ENCODE results near the gene HORMAD2. TPM values are rescaled to one million over a fixed set of nuclear protein-coding genes. Genes with fewer than 3 reads are reported as not detected.
"Not testable (repeated sequence)": the region's sequence is repeated elsewhere in the genome, so short reads cannot be mapped to it uniquely, and the experiment has no call there.

Gene HORMAD2
- total RNA-seq, 2 donors from 2014 or later, result not detected

DNA sequence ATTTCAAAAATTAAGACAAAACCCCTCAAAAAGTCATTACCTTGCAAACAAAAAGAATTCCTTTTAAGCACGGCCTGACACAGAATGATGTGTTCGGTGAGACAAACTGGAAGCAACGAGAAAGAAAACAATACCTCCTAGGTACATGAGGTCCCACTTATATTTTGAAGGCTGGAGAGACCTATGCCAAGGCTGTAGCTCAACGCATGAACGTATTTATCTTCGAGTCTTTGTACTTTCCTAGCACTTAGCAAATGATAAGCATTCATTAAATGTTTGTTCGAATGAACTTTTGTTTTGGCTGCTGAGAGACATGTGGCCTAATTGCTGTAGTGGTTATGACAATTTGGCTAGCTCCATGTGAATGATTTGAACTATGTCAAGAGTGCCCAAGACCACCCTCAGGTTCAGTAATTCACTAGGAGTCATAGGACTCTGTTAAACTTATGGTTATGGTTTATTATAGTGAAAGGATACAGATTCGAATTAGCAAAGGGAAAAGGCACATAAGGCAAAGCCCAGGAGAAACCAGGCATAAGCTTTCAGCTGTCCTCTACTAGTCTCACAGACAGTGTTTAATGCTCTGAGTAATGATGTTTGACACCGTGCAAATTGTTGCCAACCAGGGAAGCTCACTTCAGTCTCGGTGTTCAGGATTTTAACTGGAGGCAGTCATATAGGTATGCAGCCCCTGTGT is 26.0 kb upstream of the HORMAD2 start:
- DNase-seq (no peak), ATAC-seq (no peak)
- intact Hi-C loops (cut with DNase I), result no loop called here

DNA sequence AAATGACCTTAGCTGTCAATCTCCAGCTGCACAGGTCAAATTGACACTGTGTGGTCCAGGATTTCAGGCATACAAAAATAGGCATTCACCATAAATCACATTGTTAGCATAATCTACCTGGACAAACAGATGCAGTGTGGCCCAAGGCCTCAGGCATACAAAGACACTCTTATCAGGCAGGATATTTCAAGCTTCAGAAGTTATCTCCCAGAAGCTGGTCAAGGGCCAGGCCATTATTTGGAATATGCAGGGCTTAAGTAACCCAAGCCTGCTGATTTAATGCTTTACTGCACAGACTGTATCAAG is 25.5 kb upstream of the HORMAD2 start:
- DNase-seq, result no peak
- ATAC-seq, result no peak

DNA sequence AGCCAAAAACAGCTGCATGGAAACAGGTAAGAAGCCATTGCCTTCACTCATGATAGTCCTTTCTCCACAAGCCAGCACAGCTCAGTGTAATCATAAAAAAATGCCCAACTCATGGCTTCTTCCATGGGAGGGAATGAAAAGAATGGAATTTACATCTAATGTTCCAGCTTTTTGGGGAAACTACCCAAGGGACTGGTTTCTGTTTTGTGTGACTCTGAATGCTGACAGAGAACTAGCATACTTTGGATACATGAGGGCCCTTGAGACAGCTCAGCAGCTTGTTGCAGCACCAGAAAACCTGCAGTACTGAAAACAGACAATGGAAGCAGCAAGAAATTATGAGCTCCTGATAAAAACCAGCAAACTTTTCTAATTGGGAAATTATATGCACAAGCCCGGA is 24.2 kb upstream of the HORMAD2 start:
- intact Hi-C loops (cut with DNase I), result no loop called here
- DNase-seq (no peak), ATAC-seq (no peak)

More for the DNA sequence above, 25.5 kb upstream of the HORMAD2 start:
- intact Hi-C loops (cut with DNase I), result no loop called here

DNA sequence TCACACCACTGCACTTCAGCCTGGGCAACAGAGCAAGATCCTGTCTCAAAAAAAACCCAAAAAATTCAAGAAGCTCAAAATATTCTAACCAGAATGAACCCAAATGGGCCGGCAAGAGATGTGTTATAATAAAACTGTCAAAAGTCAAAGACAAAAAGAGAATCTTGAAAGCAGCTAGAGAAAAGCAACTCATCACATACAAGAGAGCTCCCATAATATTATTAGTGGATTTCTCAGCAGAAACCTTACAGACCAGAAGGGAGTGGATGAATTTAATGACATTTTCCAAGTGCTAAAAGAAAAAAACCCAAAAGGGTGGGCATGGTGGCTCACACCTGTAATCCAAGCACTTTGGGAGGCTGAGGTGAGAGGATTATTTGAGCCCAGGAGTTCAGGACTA is 22.9 kb upstream of the HORMAD2 start:
- intact Hi-C loops (cut with DNase I), result no loop called here
- DNase-seq, result no peak
- no peak for ATAC-seq

DNA sequence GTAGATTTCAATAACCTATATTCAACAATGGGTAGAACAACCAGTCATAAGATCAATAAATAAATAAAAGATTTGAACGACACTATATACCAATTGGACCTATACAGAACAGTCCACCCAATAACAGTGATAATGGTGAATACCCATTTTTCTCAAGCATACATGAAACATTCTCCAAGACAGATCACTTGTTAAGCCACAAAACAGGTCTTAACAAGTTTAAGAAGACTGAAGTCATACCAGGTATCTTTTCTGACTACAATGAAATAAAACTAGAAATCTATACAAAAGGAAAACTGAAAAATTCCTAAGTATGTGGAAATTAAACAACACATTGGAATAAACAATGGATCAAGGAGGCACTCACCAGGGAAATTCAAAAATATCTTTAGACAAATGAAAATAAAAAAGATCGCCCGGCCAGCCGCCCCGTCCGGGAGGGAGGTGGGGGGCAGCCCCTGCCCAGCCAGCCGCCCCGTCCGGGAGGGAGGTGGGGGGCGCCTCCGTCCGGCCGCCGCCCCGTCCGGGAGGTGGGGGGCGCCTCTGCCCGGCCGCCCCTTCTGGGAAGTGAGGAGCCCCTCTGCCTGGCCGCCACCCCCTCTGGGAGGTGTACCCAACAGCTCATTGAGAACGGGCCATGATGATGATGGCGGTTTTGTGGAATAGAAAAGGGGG is 20.8 kb upstream of the HORMAD2 start:
- ATAC-seq; DNase-seq; intact Hi-C loops (cut with DNase I): not testable (repeated sequence)

GRCh38 chr22:30061094-30061493 is 19.2 kb upstream of the HORMAD2 start:
- ATAC-seq; intact Hi-C loops (cut with DNase I): not testable (repeated sequence)

GRCh38 chr22:30062259-30062658 is 18.0 kb upstream of the HORMAD2 start:
- DNase-seq, result no peak
- intact Hi-C loops (cut with DNase I), result no loop called here
- no peak for ATAC-seq

More at GRCh38 chr22:30061094-30061493, 19.2 kb upstream of the HORMAD2 start:
- DNase-seq, result not testable (repeated sequence)

- intact Hi-C loops (cut with DNase I), result no loop called here
- no peak for DNase-seq
- ATAC-seq, result no peak
These were observed 17.3 kb upstream of the HORMAD2 start for GRCh38 chr22:30062950-30063349.

DNA sequence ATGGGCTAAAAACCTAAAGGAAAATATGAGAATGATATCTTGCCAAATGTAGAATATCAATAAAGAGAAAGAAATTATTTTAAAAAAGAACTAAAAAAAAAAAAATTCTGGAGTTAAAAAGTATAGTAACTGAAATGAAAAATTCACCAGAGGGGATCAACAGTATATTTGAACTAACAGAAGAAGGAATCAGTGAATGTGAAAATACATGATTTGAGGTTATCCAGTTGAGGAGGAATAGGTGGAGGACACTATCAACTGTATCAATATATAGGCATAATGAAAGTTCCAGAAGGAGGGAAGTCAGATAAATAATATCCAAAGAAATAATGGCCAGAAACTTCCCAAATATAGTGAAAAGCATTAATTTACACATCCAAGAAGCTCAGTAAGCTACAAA is 16.1 kb upstream of the HORMAD2 start:
- ATAC-seq (no peak), DNase-seq (no peak)
- intact Hi-C loops (cut with DNase I), result no loop called here

DNA sequence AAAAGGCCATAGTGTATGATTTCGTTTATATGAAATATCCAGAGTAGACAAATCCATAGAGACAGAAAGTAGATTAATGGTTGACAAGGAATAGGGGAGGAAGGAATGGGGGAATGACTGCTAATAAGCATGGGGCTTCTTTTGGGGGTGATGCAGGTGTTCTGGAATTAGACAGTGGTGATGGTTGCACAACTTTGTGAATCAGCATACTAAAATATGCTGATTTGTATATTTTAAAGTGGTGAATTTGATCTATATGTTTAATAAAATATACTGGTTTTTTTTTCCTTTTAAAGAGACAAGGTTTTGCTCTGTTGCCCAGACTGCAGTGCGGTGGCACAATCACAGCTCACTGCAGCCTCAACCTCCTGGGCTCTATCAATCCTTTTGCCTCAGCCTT is 6.5 kb upstream of the HORMAD2 start:
- ATAC-seq (no peak), DNase-seq (no peak)
- intact Hi-C loops (cut with DNase I), result no loop called here

DNA sequence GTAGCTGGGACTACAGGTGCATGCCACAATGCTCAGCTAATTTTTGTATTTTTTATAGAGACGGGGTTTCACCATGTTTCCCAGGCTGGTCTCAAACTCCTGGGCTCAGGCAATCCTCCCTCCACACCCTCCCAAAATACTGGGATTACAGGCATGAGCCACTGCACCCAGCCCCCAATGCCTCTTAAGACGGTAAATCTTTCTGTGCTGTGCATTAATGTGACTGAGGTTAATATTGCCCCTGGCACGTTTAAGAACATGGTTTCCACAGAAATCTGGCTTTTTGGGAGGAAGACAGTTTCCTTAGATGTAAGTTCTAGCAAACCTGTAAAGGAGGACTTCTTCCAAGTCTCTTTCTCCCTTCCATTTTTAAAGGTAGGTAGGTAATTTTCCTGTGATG is 6.1 kb upstream of the HORMAD2 start:
- ATAC-seq, result no peak
- DNase-seq, result no peak
- intact Hi-C loops (cut with DNase I), result no loop called here

DNA sequence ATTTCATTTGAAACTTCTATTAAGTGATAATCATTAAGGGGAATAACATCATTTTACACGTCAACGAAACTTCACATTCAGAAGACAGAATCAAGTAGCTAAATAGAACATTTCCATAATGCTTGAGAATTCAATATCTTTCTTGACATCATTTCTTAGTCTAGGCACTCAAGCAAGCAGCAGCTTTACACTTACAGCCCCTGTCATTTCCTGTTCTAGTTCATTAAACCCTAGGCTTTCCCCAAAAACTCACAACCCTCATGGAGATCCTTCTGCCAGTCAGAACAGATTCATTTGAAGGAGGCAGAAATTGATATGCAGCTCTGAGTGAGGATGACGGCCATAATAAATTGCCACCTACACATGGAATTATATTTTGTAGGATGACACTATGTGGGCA is 5.3 kb upstream of the HORMAD2 start:
- ATAC-seq, result no peak

DNA sequence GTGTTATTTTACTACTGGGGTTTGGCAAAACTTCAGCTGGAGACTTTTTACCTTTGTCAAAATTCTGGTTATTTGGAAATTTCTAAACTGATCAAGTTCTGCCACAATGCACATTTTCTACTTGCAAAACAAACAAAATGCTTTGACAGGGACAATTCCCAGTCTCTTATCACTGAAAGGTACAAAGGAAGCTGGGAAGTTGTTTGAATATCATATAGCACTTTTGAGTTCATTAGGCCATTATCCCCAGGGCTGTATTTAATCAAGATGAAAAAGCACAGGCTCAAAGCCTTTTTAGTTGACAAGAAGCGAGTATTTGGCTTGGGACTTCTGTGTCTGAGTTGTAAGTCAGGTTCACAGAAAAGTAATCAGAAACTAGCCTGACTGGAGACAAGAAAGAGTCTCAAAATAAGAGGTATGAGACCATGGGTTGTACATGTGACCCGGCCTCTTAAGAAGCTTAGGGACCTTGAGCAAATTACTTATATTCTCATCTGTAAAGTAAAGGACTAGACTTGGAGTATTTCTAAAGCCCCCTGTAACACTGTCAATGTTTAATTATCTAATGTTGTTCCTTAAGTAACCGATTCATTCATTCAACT is 2.9 kb upstream of the HORMAD2 start:
- no peak for ATAC-seq
- DNase-seq, result no peak
- intact Hi-C loops (cut with DNase I), result no loop called here

More for the DNA sequence above, 5.3 kb upstream of the HORMAD2 start:
- intact Hi-C loops (cut with DNase I), result no loop called here
- DNase-seq, result no peak

- DNase-seq (no peak), ATAC-seq (no peak)
- intact Hi-C loops (cut with DNase I), result no loop called here
These were observed 1.6 kb upstream of the HORMAD2 start for GRCh38 chr22:30078320-30079311.

- intact Hi-C loops (cut with DNase I), result no loop called here
- no peak for DNase-seq
These were observed 541 bp downstream of the HORMAD2 start for GRCh38 chr22:30080805-30081204.

DNA sequence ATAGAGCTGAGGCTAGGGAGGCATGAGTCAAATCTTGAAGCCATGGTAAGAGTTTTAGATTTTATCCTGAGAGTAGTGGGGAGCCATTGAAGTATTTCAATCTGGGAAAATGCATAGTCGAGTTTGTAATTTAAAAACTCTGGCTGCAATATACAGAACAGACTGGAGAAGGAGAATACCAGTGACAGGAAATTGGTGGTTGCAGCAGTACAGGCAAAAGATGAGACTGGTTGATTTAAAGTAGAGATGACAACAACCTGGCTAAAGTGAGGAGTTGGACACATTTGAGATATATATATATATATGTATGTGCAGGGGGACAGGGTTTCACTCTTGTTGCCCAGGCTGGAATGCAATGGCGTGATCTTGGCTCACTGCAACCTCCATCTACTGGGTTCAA is 6.2 kb downstream of the HORMAD2 start:
- intact Hi-C loops (cut with DNase I), result loop anchor here in 1 of 2 donors (5.0 kb wide), 2 partner anchors 399 to 449 kb away; no protein-coding TSS in a partner anchor
- DNase-seq (no peak), ATAC-seq (no peak)

More at GRCh38 chr22:30080805-30081204, 541 bp downstream of the HORMAD2 start:
- no peak for ATAC-seq

- ATAC-seq, DNase-seq: not testable (repeated sequence)
- intact Hi-C loops (cut with DNase I), result loop anchor here in 1 of 2 donors (5.0 kb wide), 2 partner anchors 400 to 450 kb away; no protein-coding TSS in a partner anchor
These were observed 6.8 kb downstream of the HORMAD2 start for GRCh38 chr22:30087037-30087436.

GRCh38 chr22:30087611-30088010 is 7.3 kb downstream of the HORMAD2 start:
- ATAC-seq, result no peak
- intact Hi-C loops (cut with DNase I), result loop anchor here in 1 of 2 donors (5.0 kb wide), 2 partner anchors 400 to 450 kb away; no protein-coding TSS in a partner anchor
- DNase-seq, result no peak

DNA sequence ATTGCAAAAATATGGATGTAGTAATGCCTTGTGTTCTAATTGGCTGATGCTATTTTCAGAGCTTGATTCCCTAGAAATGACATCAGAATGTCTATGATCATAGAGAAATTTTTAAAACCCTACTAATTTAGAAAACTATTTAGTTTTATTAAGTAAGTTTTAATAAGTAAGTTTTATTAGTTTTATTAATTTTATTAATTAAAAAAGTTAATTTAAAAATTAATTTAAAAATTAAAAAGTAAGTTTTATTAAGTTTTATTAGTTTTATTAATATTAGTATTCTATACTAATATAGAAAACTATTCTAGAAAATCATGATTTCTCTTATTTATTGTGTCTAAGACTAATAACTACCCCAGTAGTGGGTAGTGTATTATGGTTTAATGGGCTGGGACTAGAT is 8.2 kb downstream of the HORMAD2 start:
- DNase-seq, result no peak
- intact Hi-C loops (cut with DNase I), result loop anchor here in 1 of 2 donors (5.0 kb wide), 2 partner anchors 401 to 451 kb away; no protein-coding TSS in a partner anchor
- ATAC-seq, result no peak

Data from left cardiac atrium (tissue), 4 donors.